ENCODE measurements around the gene SCG2. TPM values are rescaled to one million over a fixed set of nuclear protein-coding genes. Genes with fewer than 3 reads are reported as not detected.
"Not testable (repeated sequence)": the region's sequence is repeated elsewhere in the genome, so short reads cannot be mapped to it uniquely, and the experiment has no call there.

The SCG2 gene
- total RNA-seq, 1 donor from 2014 or later, result 0.12 TPM

GRCh38 chr2:223612501-223612900 lies 10.3 kb upstream of the SCG2 start:
- no peak for ATAC-seq

- no peak for ATAC-seq
Observed at GRCh38 chr2:223611061-223611460, 8.9 kb upstream of the SCG2 start.

- ATAC-seq, result no peak
Observed at GRCh38 chr2:223607476-223607875, 5.3 kb upstream of the SCG2 start.

GRCh38 chr2:223606946-223607345 lies 4.8 kb upstream of the SCG2 start:
- ATAC-seq, result no peak

GRCh38 chr2:223604231-223604630 lies 2.1 kb upstream of the SCG2 start:
- no peak for ATAC-seq

GRCh38 chr2:223602972-223603371 lies 811 bp upstream of the SCG2 start:
- no peak for ATAC-seq

- no peak for ATAC-seq
Observed at GRCh38 chr2:223601018-223601417, 1.1 kb downstream of the SCG2 start.

GRCh38 chr2:223599640-223600380 lies 2.4 kb downstream of the SCG2 start:
- no peak for ATAC-seq

GRCh38 chr2:223598994-223599639 lies 3.0 kb downstream of the SCG2 start:
- ATAC-seq, result no peak

- no peak for ATAC-seq
Observed at GRCh38 chr2:223597076-223597475, 5.1 kb downstream of the SCG2 start.

GRCh38 chr2:223596208-223596607 lies 6.0 kb downstream of the SCG2 start:
- no peak for ATAC-seq

- ATAC-seq, result no peak
Observed at GRCh38 chr2:223594831-223595230, 7.3 kb downstream of the SCG2 start.

- no peak for ATAC-seq
Observed at GRCh38 chr2:223594259-223594658, 7.9 kb downstream of the SCG2 start.

- not testable (repeated sequence) for ATAC-seq
Observed at GRCh38 chr2:223592689-223593088, 9.5 kb downstream of the SCG2 start.

- ATAC-seq, result no peak
Observed at GRCh38 chr2:223591596-223591995, 10.6 kb downstream of the SCG2 start.

GRCh38 chr2:223590964-223591363 lies 11.2 kb downstream of the SCG2 start:
- no peak for ATAC-seq

- no peak for ATAC-seq
Observed at GRCh38 chr2:223589901-223590300, 12.3 kb downstream of the SCG2 start.

- no peak for ATAC-seq
Observed at GRCh38 chr2:223588251-223588650, 13.9 kb downstream of the SCG2 start.

GRCh38 chr2:223587301-223587700 lies 14.9 kb downstream of the SCG2 start:
- no peak for ATAC-seq

- ATAC-seq, result no peak
Observed at GRCh38 chr2:223586261-223586660, 15.9 kb downstream of the SCG2 start.

GRCh38 chr2:223585666-223586065 lies 16.5 kb downstream of the SCG2 start:
- ATAC-seq, result no peak

- no peak for ATAC-seq
Observed at GRCh38 chr2:223582001-223582400, 20.2 kb downstream of the SCG2 start.

GRCh38 chr2:223580951-223581350 lies 21.2 kb downstream of the SCG2 start:
- no peak for ATAC-seq

GRCh38 chr2:223578846-223579245 lies 23.3 kb downstream of the SCG2 start:
- ATAC-seq, result no peak

All from esophagus mucosa (tissue), 1 donor.